Measurements from ENCODE around the gene S100A7A. TPM values are rescaled to one million over a fixed set of nuclear protein-coding genes. Genes with fewer than 3 reads are reported as not detected.

S100A7A gene
- total and polyA plus RNA-seq, 4 donors: not detected

DNA sequence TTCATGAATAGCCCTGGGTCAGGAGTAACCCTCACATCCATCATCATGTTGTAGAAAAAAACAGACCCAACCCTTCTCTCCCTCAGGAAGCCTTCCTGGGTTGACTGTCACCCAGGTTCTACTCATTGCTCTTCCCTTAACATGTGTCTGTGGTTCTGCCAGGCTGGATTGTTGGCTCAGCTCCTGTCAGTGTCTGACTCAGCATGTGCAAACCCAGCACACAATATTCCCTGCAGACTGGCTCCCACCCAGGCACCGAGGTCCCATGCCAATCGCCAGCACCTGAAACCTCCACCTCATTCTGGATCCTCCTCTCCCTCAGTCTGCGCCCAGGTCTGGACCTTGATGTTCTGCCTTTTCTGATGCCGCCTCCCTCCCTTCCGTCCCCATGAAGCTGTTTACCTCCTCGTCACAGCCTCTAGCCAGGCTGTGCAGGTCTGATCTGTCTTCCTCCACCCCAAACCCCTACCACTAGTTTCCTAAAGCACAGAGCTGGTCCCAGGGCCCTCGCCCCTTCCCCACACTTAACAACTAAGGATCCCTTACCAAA is 21.1 kb upstream of the S100A7A start:
- no peak overlapping the region for H3K27ac ChIP-seq (ENCODE audit: low read depth in 1 of 2, low read length in 2 of 2)
- WGBS: 73% methylated on average over 7 of the region's 7 CpGs
- H3K36me3 ChIP-seq (ENCODE audit: control insufficient read depth in 4 of 4, insufficient read depth in 3 of 4, low read depth in 1 of 4, low read length in 3 of 4): no peaks in the 10 kb centered on the region
- DNase-seq (ENCODE audit: low spot score): peak; percentile 14
- H3K4me1 ChIP-seq (ENCODE audit: control insufficient read depth in 4 of 4, insufficient read depth in 4 of 4, low read length in 3 of 4): no peaks in the 10 kb centered on the region
- H3K9me3 ChIP-seq (ENCODE audit: control insufficient read depth in 4 of 4, low read length in 3 of 4): no peaks in the 10 kb centered on the region
- TF ChIP-seq, protein P1, sequence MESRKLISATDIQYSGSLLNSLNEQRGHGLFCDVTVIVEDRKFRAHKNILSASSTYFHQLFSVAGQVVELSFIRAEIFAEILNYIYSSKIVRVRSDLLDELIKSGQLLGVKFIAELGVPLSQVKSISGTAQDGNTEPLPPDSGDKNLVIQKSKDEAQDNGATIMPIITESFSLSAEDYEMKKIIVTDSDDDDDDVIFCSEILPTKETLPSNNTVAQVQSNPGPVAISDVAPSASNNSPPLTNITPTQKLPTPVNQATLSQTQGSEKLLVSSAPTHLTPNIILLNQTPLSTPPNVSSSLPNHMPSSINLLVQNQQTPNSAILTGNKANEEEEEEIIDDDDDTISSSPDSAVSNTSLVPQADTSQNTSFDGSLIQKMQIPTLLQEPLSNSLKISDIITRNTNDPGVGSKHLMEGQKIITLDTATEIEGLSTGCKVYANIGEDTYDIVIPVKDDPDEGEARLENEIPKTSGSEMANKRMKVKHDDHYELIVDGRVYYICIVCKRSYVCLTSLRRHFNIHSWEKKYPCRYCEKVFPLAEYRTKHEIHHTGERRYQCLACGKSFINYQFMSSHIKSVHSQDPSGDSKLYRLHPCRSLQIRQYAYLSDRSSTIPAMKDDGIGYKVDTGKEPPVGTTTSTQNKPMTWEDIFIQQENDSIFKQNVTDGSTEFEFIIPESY (IDR thresholded peaks at IDR 0.05): no peak
- TF ChIP-seq, protein P2, sequence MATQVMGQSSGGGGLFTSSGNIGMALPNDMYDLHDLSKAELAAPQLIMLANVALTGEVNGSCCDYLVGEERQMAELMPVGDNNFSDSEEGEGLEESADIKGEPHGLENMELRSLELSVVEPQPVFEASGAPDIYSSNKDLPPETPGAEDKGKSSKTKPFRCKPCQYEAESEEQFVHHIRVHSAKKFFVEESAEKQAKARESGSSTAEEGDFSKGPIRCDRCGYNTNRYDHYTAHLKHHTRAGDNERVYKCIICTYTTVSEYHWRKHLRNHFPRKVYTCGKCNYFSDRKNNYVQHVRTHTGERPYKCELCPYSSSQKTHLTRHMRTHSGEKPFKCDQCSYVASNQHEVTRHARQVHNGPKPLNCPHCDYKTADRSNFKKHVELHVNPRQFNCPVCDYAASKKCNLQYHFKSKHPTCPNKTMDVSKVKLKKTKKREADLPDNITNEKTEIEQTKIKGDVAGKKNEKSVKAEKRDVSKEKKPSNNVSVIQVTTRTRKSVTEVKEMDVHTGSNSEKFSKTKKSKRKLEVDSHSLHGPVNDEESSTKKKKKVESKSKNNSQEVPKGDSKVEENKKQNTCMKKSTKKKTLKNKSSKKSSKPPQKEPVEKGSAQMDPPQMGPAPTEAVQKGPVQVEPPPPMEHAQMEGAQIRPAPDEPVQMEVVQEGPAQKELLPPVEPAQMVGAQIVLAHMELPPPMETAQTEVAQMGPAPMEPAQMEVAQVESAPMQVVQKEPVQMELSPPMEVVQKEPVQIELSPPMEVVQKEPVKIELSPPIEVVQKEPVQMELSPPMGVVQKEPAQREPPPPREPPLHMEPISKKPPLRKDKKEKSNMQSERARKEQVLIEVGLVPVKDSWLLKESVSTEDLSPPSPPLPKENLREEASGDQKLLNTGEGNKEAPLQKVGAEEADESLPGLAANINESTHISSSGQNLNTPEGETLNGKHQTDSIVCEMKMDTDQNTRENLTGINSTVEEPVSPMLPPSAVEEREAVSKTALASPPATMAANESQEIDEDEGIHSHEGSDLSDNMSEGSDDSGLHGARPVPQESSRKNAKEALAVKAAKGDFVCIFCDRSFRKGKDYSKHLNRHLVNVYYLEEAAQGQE (IDR thresholded peaks at IDR 0.05): no peak
- TF ChIP-seq RXRA (IDR thresholded peaks at IDR 0.05) (no peak), SP1 (IDR thresholded peaks at IDR 0.05) (no peak), FOXA2 (IDR thresholded peaks at IDR 0.05) (no peak), TAF1 (conservative IDR thresholded peaks at IDR 0.05) (no peak), MAX (IDR thresholded peaks at IDR 0.05) (no peak), FOXA1 (IDR thresholded peaks at IDR 0.05) (no peak), YY1 (IDR thresholded peaks at IDR 0.05) (no peak), NR2F2 (IDR thresholded peaks at IDR 0.05) (no peak), HNF4A (conservative IDR thresholded peaks at IDR 0.05) (no peak), EGR1 (IDR thresholded peaks at IDR 0.05; ENCODE audit: low read depth in 2 of 2) (no peak), GABPA (IDR thresholded peaks at IDR 0.05 in 1 of 2, conservative IDR thresholded peaks at IDR 0.05 in 1 of 2) (no peak), HNF4G (IDR thresholded peaks at IDR 0.05) (no peak), JUND (IDR thresholded peaks at IDR 0.05) (no peak), RAD21 (IDR thresholded peaks at IDR 0.05) (no peak)
- TF ChIP-seq, protein P3, sequence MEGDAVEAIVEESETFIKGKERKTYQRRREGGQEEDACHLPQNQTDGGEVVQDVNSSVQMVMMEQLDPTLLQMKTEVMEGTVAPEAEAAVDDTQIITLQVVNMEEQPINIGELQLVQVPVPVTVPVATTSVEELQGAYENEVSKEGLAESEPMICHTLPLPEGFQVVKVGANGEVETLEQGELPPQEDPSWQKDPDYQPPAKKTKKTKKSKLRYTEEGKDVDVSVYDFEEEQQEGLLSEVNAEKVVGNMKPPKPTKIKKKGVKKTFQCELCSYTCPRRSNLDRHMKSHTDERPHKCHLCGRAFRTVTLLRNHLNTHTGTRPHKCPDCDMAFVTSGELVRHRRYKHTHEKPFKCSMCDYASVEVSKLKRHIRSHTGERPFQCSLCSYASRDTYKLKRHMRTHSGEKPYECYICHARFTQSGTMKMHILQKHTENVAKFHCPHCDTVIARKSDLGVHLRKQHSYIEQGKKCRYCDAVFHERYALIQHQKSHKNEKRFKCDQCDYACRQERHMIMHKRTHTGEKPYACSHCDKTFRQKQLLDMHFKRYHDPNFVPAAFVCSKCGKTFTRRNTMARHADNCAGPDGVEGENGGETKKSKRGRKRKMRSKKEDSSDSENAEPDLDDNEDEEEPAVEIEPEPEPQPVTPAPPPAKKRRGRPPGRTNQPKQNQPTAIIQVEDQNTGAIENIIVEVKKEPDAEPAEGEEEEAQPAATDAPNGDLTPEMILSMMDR (IDR thresholded peaks at IDR 0.05; ENCODE audit: low read depth, low read length, missing input control): no peak
- TF ChIP-seq, protein P4, sequence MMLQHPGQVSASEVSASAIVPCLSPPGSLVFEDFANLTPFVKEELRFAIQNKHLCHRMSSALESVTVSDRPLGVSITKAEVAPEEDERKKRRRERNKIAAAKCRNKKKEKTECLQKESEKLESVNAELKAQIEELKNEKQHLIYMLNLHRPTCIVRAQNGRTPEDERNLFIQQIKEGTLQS (IDR thresholded peaks at IDR 0.05): no peak
- H3K9ac ChIP-seq (ENCODE audit: low read depth in 1 of 2, low read length in 2 of 2): no peak overlapping the region
- peaks cover 0 to 5% (median 0%) of the 10 kb centered on the region in 4 donors for H3K27me3 ChIP-seq (ENCODE audit: control insufficient read depth in 4 of 4, insufficient read depth in 4 of 4, low read length in 3 of 4)
- H3K4me3 ChIP-seq (ENCODE audit: low read depth in 1 of 3, low read length in 3 of 3): no peak overlapping the region
